ENCODE data around the gene FAM3B. TPM values are rescaled to one million over a fixed set of nuclear protein-coding genes. Genes with fewer than 3 reads are reported as not detected.

FAM3B gene
- polyA plus RNA-seq, 3 donors = 0.15 TPM; not detected in 2

DNA sequence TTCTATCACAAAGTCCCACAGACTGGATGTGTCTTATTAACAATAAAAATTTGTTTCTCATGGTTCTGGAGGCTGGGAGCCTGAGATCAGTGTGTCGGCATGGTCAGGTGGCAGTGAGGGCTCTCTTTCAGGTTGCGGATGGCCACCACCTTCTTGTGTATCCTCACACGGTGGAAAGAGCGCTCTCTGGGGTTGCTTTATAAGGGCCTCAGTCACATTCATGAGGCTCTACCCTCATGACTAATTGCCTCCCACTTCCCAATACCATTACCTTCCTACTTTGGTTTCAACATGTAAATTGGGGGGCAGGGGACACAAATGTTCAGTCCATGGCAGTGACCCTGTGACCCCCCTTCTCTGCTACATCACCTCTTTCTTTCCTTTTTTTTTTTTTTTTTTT is 88.7 kb downstream of the FAM3B start:
- WGBS (ENCODE audit: insufficient coverage) = no CpG with 5 or more reads among the region's 4 CpGs
- H4K20me1 ChIP-seq (ENCODE audit: insufficient read depth, low read length) = no peaks in the 10 kb centered on the region
- peaks cover 19 to 34% of the 10 kb centered on the region in 2 donors for H3K4me1 ChIP-seq (ENCODE audit: control insufficient read depth in 1 of 2, insufficient read depth in 2 of 2, low read length in 2 of 2)
- H3K27me3 ChIP-seq (ENCODE audit: control insufficient read depth in 2 of 2, insufficient read depth in 2 of 2, low read length in 2 of 2) = no peaks in the 10 kb centered on the region
- no peaks in the 10 kb centered on the region for H3K9me3 ChIP-seq (replicated peaks in 1 of 2; ENCODE audit: control insufficient read depth in 1 of 2, insufficient read depth in 1 of 2, low read length in 2 of 2)
- Mint-ChIP-seq H3K27me3 (ENCODE audit: low read depth in 3 of 3) (peaks cover 0 to 3% (median 0%) of the 10 kb centered on the region in 3 donors), H3K4me1 (peaks cover 27% of the 10 kb centered on the region), H3K36me3 (peaks cover 87 to 94% of the 10 kb centered on the region in 2 donors), H3K27ac (peak overlapping the region in 6 of 7 donors; percentile 2 to 81 (median 59)), H3K9me3 (peaks cover 0 to 5% (median 0%) of the 10 kb centered on the region in 7 donors), H3K4me3 (no peak overlapping the region)
- H3K4me3 ChIP-seq (replicated peaks in 1 of 3; ENCODE audit: low read depth in 2 of 3, low read length in 3 of 3) = no peak overlapping the region
- no peaks in the 10 kb centered on the region for H3K79me2 ChIP-seq (ENCODE audit: insufficient read depth, low read length)
- no peak overlapping the region for H3K4me2 ChIP-seq (replicated peaks; ENCODE audit: extremely low read depth, low read length, poor library complexity, severe bottlenecking)
- intact Hi-C loops (cut with micrococcal nuclease) = no loop called here
- peaks cover 79 to 90% of the 10 kb centered on the region in 2 donors for H3K36me3 ChIP-seq (replicated peaks in 1 of 2; ENCODE audit: control insufficient read depth in 1 of 2, insufficient read depth in 2 of 2, low read length in 2 of 2)
- H3K27ac ChIP-seq (ENCODE audit: low read depth in 1 of 2, low read length in 2 of 2) = peak overlapping the region in 1 of 2 donors; percentile 9
- TF ChIP-seq, protein P1, sequence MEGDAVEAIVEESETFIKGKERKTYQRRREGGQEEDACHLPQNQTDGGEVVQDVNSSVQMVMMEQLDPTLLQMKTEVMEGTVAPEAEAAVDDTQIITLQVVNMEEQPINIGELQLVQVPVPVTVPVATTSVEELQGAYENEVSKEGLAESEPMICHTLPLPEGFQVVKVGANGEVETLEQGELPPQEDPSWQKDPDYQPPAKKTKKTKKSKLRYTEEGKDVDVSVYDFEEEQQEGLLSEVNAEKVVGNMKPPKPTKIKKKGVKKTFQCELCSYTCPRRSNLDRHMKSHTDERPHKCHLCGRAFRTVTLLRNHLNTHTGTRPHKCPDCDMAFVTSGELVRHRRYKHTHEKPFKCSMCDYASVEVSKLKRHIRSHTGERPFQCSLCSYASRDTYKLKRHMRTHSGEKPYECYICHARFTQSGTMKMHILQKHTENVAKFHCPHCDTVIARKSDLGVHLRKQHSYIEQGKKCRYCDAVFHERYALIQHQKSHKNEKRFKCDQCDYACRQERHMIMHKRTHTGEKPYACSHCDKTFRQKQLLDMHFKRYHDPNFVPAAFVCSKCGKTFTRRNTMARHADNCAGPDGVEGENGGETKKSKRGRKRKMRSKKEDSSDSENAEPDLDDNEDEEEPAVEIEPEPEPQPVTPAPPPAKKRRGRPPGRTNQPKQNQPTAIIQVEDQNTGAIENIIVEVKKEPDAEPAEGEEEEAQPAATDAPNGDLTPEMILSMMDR (IDR thresholded peaks at IDR 0.05) = no peak
- no peak overlapping the region for H2AFZ ChIP-seq (ENCODE audit: insufficient read depth, low read depth, low read length, poor library complexity, severe bottlenecking)
- DNase-seq = peak in 1 of 3 donors; percentile 25
- no peak overlapping the region for H3K9ac ChIP-seq (ENCODE audit: insufficient read depth, low read length, poor library complexity, severe bottlenecking)

DNA sequence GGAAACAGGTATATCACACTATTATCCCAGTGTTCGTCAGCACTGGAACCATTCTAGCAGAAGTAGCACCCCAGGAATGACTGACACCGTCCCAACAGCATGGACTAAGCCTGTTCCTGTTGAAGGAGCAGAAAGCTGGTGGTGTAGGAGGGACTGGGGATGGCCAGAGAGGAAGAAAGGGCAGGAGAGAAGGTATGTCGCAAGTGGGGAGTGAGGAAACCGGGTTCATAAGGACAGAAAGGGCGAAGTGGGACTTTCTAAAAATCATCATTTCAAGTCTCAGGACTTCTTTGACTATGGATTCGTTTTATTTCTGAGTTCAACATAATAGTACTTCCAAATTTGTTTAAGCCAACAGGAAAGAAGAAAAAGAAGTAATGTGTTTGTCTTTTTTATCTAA is 89.7 kb downstream of the FAM3B start:
- DNase-seq = peak; percentile 56 to 85 (median 67)
- Mint-ChIP-seq H3K9me3 (peaks cover 0 to 12% (median 2%) of the 10 kb centered on the region in 7 donors), H3K27me3 (ENCODE audit: low read depth in 3 of 3) (peaks cover 0 to 3% (median under 1%) of the 10 kb centered on the region in 3 donors), H3K4me1 (peaks cover 36% of the 10 kb centered on the region), H3K27ac (peak overlapping the region; percentile 0 to 92 (median 83)), H3K4me3 (peak overlapping the region; percentile 17 to 70), H3K36me3 (peaks cover 86 to 93% of the 10 kb centered on the region in 2 donors)
- peak overlapping the region; percentile 48 for H3K4me2 ChIP-seq (replicated peaks; ENCODE audit: extremely low read depth, low read length, poor library complexity, severe bottlenecking)
- peak overlapping the region; percentile 43 to 65 for H3K27ac ChIP-seq (ENCODE audit: low read depth in 1 of 2, low read length in 2 of 2)
- TF ChIP-seq, protein P1 (IDR thresholded peaks at IDR 0.05) = no peak
- H3K4me3 ChIP-seq (replicated peaks in 1 of 3; ENCODE audit: low read depth in 2 of 3, low read length in 3 of 3) = peak overlapping the region in 1 of 3 experiments; percentile 13
- H3K4me1 ChIP-seq (ENCODE audit: control insufficient read depth in 1 of 2, insufficient read depth in 2 of 2, low read length in 2 of 2) = peaks cover 22 to 37% of the 10 kb centered on the region in 2 donors
- peaks cover 0 to under 1% of the 10 kb centered on the region in 2 donors for H3K9me3 ChIP-seq (replicated peaks in 1 of 2; ENCODE audit: control insufficient read depth in 1 of 2, insufficient read depth in 1 of 2, low read length in 2 of 2)
- H3K79me2 ChIP-seq (ENCODE audit: insufficient read depth, low read length) = no peaks in the 10 kb centered on the region
- intact Hi-C loops (cut with micrococcal nuclease) = no loop called here
- H3K36me3 ChIP-seq (replicated peaks in 1 of 2; ENCODE audit: control insufficient read depth in 1 of 2, insufficient read depth in 2 of 2, low read length in 2 of 2) = peaks cover 72 to 84% of the 10 kb centered on the region in 2 donors
- no peaks in the 10 kb centered on the region for H3K27me3 ChIP-seq (ENCODE audit: control insufficient read depth in 2 of 2, insufficient read depth in 2 of 2, low read length in 2 of 2)
- H2AFZ ChIP-seq (ENCODE audit: insufficient read depth, low read depth, low read length, poor library complexity, severe bottlenecking) = no peak overlapping the region
- H3K9ac ChIP-seq (ENCODE audit: insufficient read depth, low read length, poor library complexity, severe bottlenecking) = no peak overlapping the region
- 0% methylated on average over 1 of the region's 6 CpGs for WGBS (ENCODE audit: insufficient coverage)
- no peaks in the 10 kb centered on the region for H4K20me1 ChIP-seq (ENCODE audit: insufficient read depth, low read length)

Other genes with a start within 250 kb of the FAM3B start
- under 1 TPM in 2 of 3 donors, not detected in 1; 0.05 to 0.26 TPM for gene BACE2, start 148.6 kb upstream of the FAM3B start, polyA plus RNA-seq
- 10 to 100 TPM; 43.1 to 79.4 (median 50.3) TPM for gene MX2, start 45.2 kb downstream of the FAM3B start, polyA plus RNA-seq
- gene MX1, start 109.4 kb downstream of the FAM3B start, polyA plus RNA-seq = 10 to 100 TPM; 42.7 to 73.3 (median 60.5) TPM
- gene TMPRSS2, start 191.4 kb downstream of the FAM3B start, polyA plus RNA-seq = not detected

Measured in CD14-positive monocyte (primary cell).